ENCODE results near the gene MPC1. TPM values are rescaled to one million over a fixed set of nuclear protein-coding genes. Genes with fewer than 3 reads are reported as not detected.

The MPC1 gene
- polyA plus RNA-seq, 1 donor from 2014 or later = 112 TPM

GRCh38 chr6:166338854-166339253 is 43.9 kb downstream of the MPC1 start:
- H2AFZ ChIP-seq (ENCODE audit: low read depth, low read length) = no peak overlapping the region
- H3K9ac ChIP-seq (ENCODE audit: low read length) = no peak overlapping the region
- H3K9me3 ChIP-seq (ENCODE audit: low read length) = no peaks in the 10 kb centered on the region
- H3K9me2 ChIP-seq (ENCODE audit: insufficient read depth, low read length) = no peaks in the 10 kb centered on the region
- H4K20me1 ChIP-seq (ENCODE audit: insufficient read depth) = no peaks in the 10 kb centered on the region
- no peak overlapping the region for H3K27ac ChIP-seq (ENCODE audit: low read length)
- TF ChIP-seq MXI1 (conservative IDR thresholded peaks at IDR 0.05; ENCODE audit: poor library complexity, severe bottlenecking) = no peak
- TF ChIP-seq EZH2 (IDR thresholded peaks at IDR 0.05; ENCODE audit: borderline replicate concordance, insufficient read depth, low read length, poor library complexity, severe bottlenecking) = no peak
- no peak for TF ChIP-seq CTCF (IDR thresholded peaks at IDR 0.05; ENCODE audit: poor library complexity, severe bottlenecking)
- no peak for TF ChIP-seq POLR2AphosphoS5 (IDR thresholded peaks at IDR 0.05)
- no peak for TF ChIP-seq TAF1 (IDR thresholded peaks at IDR 0.05; ENCODE audit: low read depth)
- no peak for TF ChIP-seq SMC3 (conservative IDR thresholded peaks at IDR 0.05; ENCODE audit: poor library complexity)
- no peak for TF ChIP-seq RAD21 (conservative IDR thresholded peaks at IDR 0.05)
- no peak for TF ChIP-seq EP300 (conservative IDR thresholded peaks at IDR 0.05; ENCODE audit: poor library complexity, severe bottlenecking)
- TF ChIP-seq, protein P1, sequence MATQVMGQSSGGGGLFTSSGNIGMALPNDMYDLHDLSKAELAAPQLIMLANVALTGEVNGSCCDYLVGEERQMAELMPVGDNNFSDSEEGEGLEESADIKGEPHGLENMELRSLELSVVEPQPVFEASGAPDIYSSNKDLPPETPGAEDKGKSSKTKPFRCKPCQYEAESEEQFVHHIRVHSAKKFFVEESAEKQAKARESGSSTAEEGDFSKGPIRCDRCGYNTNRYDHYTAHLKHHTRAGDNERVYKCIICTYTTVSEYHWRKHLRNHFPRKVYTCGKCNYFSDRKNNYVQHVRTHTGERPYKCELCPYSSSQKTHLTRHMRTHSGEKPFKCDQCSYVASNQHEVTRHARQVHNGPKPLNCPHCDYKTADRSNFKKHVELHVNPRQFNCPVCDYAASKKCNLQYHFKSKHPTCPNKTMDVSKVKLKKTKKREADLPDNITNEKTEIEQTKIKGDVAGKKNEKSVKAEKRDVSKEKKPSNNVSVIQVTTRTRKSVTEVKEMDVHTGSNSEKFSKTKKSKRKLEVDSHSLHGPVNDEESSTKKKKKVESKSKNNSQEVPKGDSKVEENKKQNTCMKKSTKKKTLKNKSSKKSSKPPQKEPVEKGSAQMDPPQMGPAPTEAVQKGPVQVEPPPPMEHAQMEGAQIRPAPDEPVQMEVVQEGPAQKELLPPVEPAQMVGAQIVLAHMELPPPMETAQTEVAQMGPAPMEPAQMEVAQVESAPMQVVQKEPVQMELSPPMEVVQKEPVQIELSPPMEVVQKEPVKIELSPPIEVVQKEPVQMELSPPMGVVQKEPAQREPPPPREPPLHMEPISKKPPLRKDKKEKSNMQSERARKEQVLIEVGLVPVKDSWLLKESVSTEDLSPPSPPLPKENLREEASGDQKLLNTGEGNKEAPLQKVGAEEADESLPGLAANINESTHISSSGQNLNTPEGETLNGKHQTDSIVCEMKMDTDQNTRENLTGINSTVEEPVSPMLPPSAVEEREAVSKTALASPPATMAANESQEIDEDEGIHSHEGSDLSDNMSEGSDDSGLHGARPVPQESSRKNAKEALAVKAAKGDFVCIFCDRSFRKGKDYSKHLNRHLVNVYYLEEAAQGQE (IDR thresholded peaks at IDR 0.05; ENCODE audit: borderline replicate concordance) = no peak
- no peaks in the 10 kb centered on the region for H3F3A ChIP-seq (ENCODE audit: insufficient read depth, low read length, poor library complexity, severe bottlenecking)
- no peak overlapping the region for H3K4me3 ChIP-seq (ENCODE audit: low read length)
- no peaks in the 10 kb centered on the region for H3K27me3 ChIP-seq (ENCODE audit: insufficient read depth, low read depth, low read length)
- peaks cover 43% of the 10 kb centered on the region for H3K79me2 ChIP-seq (replicated peaks; ENCODE audit: insufficient read depth, low read length)
- no peaks in the 10 kb centered on the region for H3K36me3 ChIP-seq (ENCODE audit: insufficient read depth, low read length)
- no peak overlapping the region for H3K4me2 ChIP-seq (ENCODE audit: low read length)

GRCh38 chr6:166336847-166337246 is 45.9 kb downstream of the MPC1 start:
- no peak overlapping the region for H3K4me2 ChIP-seq (ENCODE audit: low read length)
- H3K36me3 ChIP-seq (ENCODE audit: insufficient read depth, low read length) = no peaks in the 10 kb centered on the region
- H3K4me3 ChIP-seq (ENCODE audit: low read length) = no peak overlapping the region
- no peak overlapping the region for H3K9ac ChIP-seq (ENCODE audit: low read length)
- H3K9me3 ChIP-seq (ENCODE audit: low read length) = no peaks in the 10 kb centered on the region
- H3K9me2 ChIP-seq (ENCODE audit: insufficient read depth, low read length) = no peaks in the 10 kb centered on the region
- peaks cover 38% of the 10 kb centered on the region for H3K79me2 ChIP-seq (replicated peaks; ENCODE audit: insufficient read depth, low read length)
- no peak for TF ChIP-seq EP300 (conservative IDR thresholded peaks at IDR 0.05; ENCODE audit: poor library complexity, severe bottlenecking)
- no peak for TF ChIP-seq SMC3 (conservative IDR thresholded peaks at IDR 0.05; ENCODE audit: poor library complexity)
- TF ChIP-seq RAD21 (conservative IDR thresholded peaks at IDR 0.05) = no peak
- TF ChIP-seq, protein P1 (IDR thresholded peaks at IDR 0.05; ENCODE audit: borderline replicate concordance) = no peak
- no peak for TF ChIP-seq POLR2AphosphoS5 (IDR thresholded peaks at IDR 0.05)
- TF ChIP-seq EZH2 (IDR thresholded peaks at IDR 0.05; ENCODE audit: borderline replicate concordance, insufficient read depth, low read length, poor library complexity, severe bottlenecking) = no peak
- no peak for TF ChIP-seq CTCF (IDR thresholded peaks at IDR 0.05; ENCODE audit: poor library complexity, severe bottlenecking)
- no peak for TF ChIP-seq TAF1 (IDR thresholded peaks at IDR 0.05; ENCODE audit: low read depth)
- no peak overlapping the region for H2AFZ ChIP-seq (ENCODE audit: low read depth, low read length)
- H3K27me3 ChIP-seq (ENCODE audit: insufficient read depth, low read depth, low read length) = no peaks in the 10 kb centered on the region
- no peaks in the 10 kb centered on the region for H3F3A ChIP-seq (ENCODE audit: insufficient read depth, low read length, poor library complexity, severe bottlenecking)
- H4K20me1 ChIP-seq (ENCODE audit: insufficient read depth) = no peaks in the 10 kb centered on the region
- H3K27ac ChIP-seq (ENCODE audit: low read length) = no peak overlapping the region
